Inflammatory macrophage (primary cell): ENCODE results near the gene TMEM184B.
"Not testable (repeated sequence)": the region's sequence is repeated elsewhere in the genome, so short reads cannot be mapped to it uniquely, and the experiment has no call there.

Experiments used
- DNase-seq, 2 donors: peaks; one replicate each; pipeline ENCODE4 v3.0.0-alpha.2; 2020 to 2022

Gene TMEM184B

GRCh38 chr22:38203855-38204514 lies 68.8 kb downstream of the TMEM184B start:
- DNase-seq, result peak; percentile 24 to 63

GRCh38 chr22:38203090-38203810 lies 69.6 kb downstream of the TMEM184B start:
- peak in 1 of 2 donors; percentile 40 for DNase-seq

DNA sequence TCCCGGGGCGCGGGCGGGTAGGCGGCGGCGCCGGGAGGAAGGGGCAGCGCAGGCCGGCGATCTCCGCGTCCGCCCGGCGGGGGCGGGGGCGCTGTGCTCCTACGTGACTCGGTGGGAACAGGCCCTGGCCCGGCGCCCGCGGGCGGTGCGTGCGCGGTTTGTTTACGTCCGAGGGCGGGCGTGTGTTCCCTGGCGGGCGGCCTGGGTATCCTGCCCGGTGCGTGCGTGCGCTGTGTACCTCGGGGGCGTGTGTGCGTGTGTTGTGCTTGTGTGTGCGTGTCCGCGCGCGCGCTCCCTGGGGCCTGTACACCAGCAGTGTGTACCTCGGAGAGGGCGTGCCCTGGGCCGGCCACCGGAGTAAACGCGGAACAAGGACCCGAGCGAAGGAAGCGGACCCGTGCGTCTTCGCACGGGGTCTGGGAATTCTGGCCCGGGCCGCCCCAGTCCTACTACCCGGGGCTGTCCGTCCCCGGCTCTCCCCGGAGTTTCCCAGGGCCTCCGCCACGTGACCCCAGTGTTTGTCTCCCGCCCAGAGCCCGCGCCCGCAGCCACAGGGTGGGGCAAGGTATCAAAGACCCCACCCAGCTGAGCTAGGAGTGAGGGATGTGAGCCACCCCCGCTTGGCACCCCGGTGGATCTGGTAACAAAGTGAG lies 70.2 kb downstream of the TMEM184B start:
- peak; percentile 55 to 87 for DNase-seq

- peak; percentile 97 to 98 for DNase-seq
Measured at GRCh38 chr22:38201711-38202436, 70.9 kb downstream of the TMEM184B start, which contains the start of gene MAFF. Gene MAFF (plus strand): TSS chr22:38201994. CDS start chr22:38213854, 11,860 bp downstream.

- DNase-seq, result no peak
Measured at GRCh38 chr22:38201371-38201710, 71.5 kb downstream of the TMEM184B start.

- DNase-seq, result no peak
Measured at GRCh38 chr22:38199826-38200559, 72.8 kb downstream of the TMEM184B start.

- no peak for DNase-seq
Measured at GRCh38 chr22:38196791-38197419, 75.9 kb downstream of the TMEM184B start.

- DNase-seq, result peak; percentile 73 to 89
Measured at GRCh38 chr22:38193580-38193979, 79.2 kb downstream of the TMEM184B start.

GRCh38 chr22:38192475-38192863 lies 80.3 kb downstream of the TMEM184B start:
- no peak for DNase-seq

GRCh38 chr22:38191731-38192474 lies 80.9 kb downstream of the TMEM184B start:
- DNase-seq, result no peak

- no peak for DNase-seq
Measured at GRCh38 chr22:38191055-38191454, 81.8 kb downstream of the TMEM184B start.

DNA sequence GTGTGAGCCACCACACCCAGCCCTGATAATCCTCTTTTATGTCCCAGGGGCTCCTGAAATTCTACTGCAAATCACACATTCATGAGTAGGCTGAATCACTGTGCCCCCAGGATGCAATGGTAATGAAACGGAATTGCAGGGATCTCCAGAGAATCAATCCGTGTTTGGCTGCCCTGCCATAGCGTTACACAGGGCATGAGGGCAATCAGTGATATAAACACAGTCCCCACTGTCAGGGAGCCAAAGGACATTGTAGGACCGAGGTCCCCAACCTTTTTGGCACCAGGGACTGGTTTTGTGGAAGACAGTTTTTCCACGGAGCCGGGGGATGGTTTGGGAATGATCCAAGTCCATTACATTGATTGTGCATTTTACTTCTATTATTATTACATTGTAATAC lies 82.2 kb downstream of the TMEM184B start:
- DNase-seq, result no peak

DNA sequence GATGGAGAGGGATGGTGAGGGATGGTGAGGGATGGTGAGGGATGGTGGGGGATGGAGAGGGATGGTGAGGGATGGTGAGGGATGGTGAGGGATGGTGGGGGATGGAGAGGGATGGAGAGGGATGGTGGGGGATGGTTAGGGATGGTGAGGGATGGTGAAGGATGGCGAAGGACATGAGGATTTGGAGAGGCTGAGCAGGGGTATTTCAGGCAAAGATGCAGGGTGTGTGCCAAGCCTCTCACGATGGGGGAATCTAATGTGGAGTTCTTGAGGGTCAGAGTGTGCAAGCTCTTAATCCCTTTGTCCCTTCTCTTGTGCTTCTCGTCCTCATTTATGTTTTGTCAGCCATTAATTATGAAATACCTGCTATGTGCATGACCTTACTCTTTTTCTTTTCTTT lies 83.7 kb downstream of the TMEM184B start:
- no peak for DNase-seq

- peak in 1 of 2 donors; percentile 12 for DNase-seq
Measured at GRCh38 chr22:38187413-38188212, 85.2 kb downstream of the TMEM184B start.

DNA sequence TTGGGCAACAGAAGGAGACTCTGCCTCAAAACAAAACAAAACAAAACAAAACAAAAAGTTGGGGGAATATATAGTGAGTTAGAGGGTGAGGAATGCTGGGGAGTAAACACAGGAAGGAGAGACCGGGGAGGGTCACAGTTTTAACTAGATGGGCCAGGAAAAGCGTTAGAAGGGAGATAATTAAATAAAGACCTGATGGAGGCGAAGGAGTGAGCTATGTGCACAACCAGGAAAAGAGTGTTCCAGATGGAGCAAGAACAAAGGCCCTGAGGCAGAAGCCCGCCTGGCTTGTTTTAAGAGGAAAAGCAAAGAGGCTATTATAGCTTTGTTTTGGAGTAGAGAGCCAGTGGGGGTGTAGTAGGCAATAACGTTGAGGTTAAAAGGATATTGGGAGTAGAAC lies 86.4 kb downstream of the TMEM184B start:
- no peak for DNase-seq

- no peak for DNase-seq
Measured at GRCh38 chr22:38184788-38185187, 88.0 kb downstream of the TMEM184B start.

DNA sequence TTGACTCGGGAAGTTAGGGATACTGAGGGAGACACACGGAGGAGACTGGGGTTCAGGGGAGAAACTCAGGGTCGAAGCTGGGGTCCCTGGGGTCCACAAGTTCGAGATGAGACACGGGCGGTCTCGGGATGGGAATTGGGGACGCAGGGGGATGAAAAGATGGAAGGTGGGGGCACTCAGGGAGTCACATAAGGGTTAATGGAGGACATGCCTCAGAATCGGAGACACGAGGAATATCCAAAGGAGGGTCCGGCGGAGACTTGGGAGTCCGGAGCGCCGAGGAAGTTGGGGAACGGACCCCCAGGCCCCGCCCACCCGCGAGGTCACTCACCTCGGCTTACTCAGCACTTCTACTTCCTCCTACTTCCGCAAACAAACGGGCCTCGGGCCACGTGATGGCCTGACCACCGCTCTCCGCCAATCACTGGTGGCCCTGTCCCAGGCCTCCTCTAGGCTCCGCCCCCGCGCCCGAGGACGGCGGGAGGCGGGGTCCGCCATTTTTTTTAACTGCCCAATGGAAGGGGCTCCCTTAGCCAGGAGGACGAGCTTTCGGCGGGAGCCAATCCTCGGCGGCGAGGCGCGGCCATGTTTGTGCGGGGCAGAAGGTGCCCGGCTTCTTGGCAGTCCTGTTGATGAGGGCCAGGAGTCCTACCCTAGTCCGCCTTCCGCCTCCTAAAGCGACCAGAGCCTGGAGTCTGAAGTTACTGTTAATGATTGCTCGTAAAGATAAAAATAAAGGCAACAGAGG lies 91.2 kb downstream of the TMEM184B start, which contains the start of gene PLA2G6:
Gene PLA2G6, minus strand, starts transcription at position 378 of the 748 bp plus-strand sequence. CDS start 12,404 bp downstream, outside the sequence.
- DNase-seq, result peak; percentile 100

DNA sequence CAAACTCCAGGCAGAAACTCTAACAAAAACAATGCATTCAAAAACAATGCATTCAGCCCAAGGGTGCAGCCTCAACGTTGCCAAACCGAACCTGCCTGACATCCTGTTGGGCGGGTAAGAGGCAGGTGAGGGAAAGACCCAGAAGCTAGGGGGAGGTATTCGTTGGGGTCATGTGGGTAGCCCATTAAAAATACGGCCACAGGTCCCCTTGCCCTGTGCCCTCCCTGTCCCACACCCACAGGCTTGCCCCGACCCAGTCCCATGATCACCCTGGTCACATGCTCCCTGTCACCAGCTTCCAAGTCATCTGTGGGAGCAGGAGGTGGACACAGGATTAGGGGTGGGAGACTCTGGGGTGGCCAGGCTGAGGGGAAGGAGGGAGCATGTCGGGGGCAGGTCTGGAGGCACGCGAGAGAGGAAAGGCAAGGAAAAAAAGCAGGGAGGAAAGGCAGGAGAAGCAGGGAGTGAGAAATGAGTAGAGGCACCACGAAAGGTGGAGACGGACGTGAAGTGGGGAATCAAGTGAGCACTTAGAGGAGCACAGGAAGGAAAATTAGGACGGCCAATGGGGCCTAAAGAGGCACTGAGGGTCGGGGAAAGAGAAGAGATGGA lies 91.9 kb downstream of the TMEM184B start:
- DNase-seq, result peak; percentile 87 to 95

DNA sequence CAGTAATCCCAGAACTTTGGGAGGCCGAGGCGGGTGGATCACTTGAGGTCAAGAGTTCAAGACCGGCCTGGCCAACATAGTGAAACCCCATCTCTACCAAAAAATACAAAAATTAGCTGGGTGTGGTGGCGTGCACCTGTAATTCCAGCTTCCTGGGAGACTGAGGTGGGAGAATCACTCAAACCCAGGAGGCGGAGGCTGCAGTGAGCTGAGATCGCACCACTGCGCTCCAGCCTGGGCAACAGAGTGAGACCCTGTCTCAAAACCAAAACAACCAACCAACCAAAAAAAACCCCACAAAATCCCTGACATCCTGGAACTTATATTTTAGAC lies 94.2 kb downstream of the TMEM184B start:
- not testable (repeated sequence) for DNase-seq
